Measurements from ENCODE around the gene UTS2R.

UTS2R gene

GRCh38 chr17:82328141-82328993, 43.2 kb upstream of the UTS2R start (continued):
- TF ChIP-seq PRDM10 (tag by site-specific recombination; IDR thresholded peaks at IDR 0.05) (no peak), ZSCAN30 (tag by site-specific recombination; IDR thresholded peaks at IDR 0.05) (no peak), KLF9 (tag by site-specific recombination; IDR thresholded peaks at IDR 0.05; ENCODE audit: low read depth) (no peak), OSR2 (tag by site-specific recombination; IDR thresholded peaks at IDR 0.05) (no peak), MEIS1 (CRISPR knock-in tag; IDR thresholded peaks at IDR 0.05; ENCODE audit: borderline replicate concordance) (no peak), ZNF830 (tag by site-specific recombination; IDR thresholded peaks at IDR 0.05; ENCODE audit: low read depth) (no peak), ZBTB1 (tag by site-specific recombination; IDR thresholded peaks at IDR 0.05) (no peak), ZBTB44 (tag by site-specific recombination; IDR thresholded peaks at IDR 0.05) (no peak), BCL6B (tag by site-specific recombination; IDR thresholded peaks at IDR 0.05) (no peak), ZNF311 (tag by site-specific recombination; IDR thresholded peaks at IDR 0.05; ENCODE audit: borderline replicate concordance) (no peak), ZNF433 (tag by site-specific recombination; IDR thresholded peaks at IDR 0.05; ENCODE audit: low read depth) (no peak), ZNF701 (tag by site-specific recombination; IDR thresholded peaks at IDR 0.05) (no peak), ZNF223 (tag by site-specific recombination; IDR thresholded peaks at IDR 0.05) (peak; percentile 51; the same call in 1 of the 2 replicates), EGR2 (tag by site-specific recombination; IDR thresholded peaks at IDR 0.05; ENCODE audit: low read depth) (peak; percentile 92), ELK4 (IDR thresholded peaks at IDR 0.05; ENCODE audit: borderline replicate concordance, low read depth, low read length) (no peak), ZNF664 (tag by site-specific recombination; IDR thresholded peaks at IDR 0.05) (no peak), SCRT2 (tag by site-specific recombination; IDR thresholded peaks at IDR 0.05) (peak; percentile 55; the same call in 1 of the 2 replicates), ZNF623 (tag by site-specific recombination; IDR thresholded peaks at IDR 0.05) (no peak), GLI2 (tag by site-specific recombination; IDR thresholded peaks at IDR 0.05; ENCODE audit: borderline replicate concordance, low read depth) (no peak), SP2 (tag by site-specific recombination; IDR thresholded peaks at IDR 0.05) (no peak; the same call in 1 of the 2 replicates), ZBTB49 (tag by site-specific recombination; IDR thresholded peaks at IDR 0.05; ENCODE audit: low read depth) (no peak), FEZF1 (tag by site-specific recombination; IDR thresholded peaks at IDR 0.05) (no peak), BCL11B (tag by site-specific recombination; IDR thresholded peaks at IDR 0.05; ENCODE audit: low read depth) (peak; percentile 44; the same call in 1 of the 2 replicates), ZBTB20 (tag by site-specific recombination; IDR thresholded peaks at IDR 0.05) (peak; percentile 14; the same call in 1 of the 2 replicates), ZNF629 (tag by site-specific recombination; IDR thresholded peaks at IDR 0.05) (no peak)
- TF ChIP-seq, protein P1, sequence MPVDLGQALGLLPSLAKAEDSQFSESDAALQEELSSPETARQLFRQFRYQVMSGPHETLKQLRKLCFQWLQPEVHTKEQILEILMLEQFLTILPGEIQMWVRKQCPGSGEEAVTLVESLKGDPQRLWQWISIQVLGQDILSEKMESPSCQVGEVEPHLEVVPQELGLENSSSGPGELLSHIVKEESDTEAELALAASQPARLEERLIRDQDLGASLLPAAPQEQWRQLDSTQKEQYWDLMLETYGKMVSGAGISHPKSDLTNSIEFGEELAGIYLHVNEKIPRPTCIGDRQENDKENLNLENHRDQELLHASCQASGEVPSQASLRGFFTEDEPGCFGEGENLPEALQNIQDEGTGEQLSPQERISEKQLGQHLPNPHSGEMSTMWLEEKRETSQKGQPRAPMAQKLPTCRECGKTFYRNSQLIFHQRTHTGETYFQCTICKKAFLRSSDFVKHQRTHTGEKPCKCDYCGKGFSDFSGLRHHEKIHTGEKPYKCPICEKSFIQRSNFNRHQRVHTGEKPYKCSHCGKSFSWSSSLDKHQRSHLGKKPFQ (tag by site-specific recombination; IDR thresholded peaks at IDR 0.05): no peak
